GM13977 (cell line): ENCODE data around the gene SPSB3.

Source experiments
- DNase-seq: peaks from one replicate; pipeline ENCODE4 v3.0.0; 2012; ENCODE audit warnings: low spot score
- CTCF ChIP-seq: IDR thresholded peaks from 2 replicates; pipeline ENCODE4 v1.5.1; 2012; ENCODE audit warnings: mild to moderate bottlenecking, control low read depth; ENCODE audit not compliant: insufficient read depth; ENCODE audit errors: extremely low read depth, missing control alignments
- in situ Hi-C: fragments of 300-500 bp; cut with MboI; formaldehyde crosslinking; loops from one replicate; pipeline ENCODE4 v1.12.0; 2022; ENCODE audit warnings: low sequenced_read_pairs, low pct_unique_long_range_greater_than_20kb, mixed read lengths, inconsistent platforms; ENCODE audit not compliant: unreplicated experiment

The SPSB3 gene

GRCh38 chr16:1754204-1754603 lies 28.2 kb downstream of the SPSB3 start:
- in situ Hi-C loops: no loop called here
- no peak for DNase-seq
- TF ChIP-seq CTCF: no peak

- in situ Hi-C loops: no loop called here
- no peak for DNase-seq
- no peak for TF ChIP-seq CTCF
Observed at GRCh38 chr16:1752853-1753252, 29.5 kb downstream of the SPSB3 start.

GRCh38 chr16:1751946-1752345 lies 30.4 kb downstream of the SPSB3 start:
- TF ChIP-seq CTCF: no peak
- in situ Hi-C loops: no loop called here
- no peak for DNase-seq

- TF ChIP-seq CTCF: no peak
- DNase-seq: no peak
- in situ Hi-C loops: no loop called here
Observed at GRCh38 chr16:1749152-1750117, 32.9 kb downstream of the SPSB3 start.

- in situ Hi-C loops: no loop called here
- no peak for TF ChIP-seq CTCF
- DNase-seq: no peak
Observed at GRCh38 chr16:1747934-1748333, 34.4 kb downstream of the SPSB3 start.

GRCh38 chr16:1746693-1747195 lies 35.6 kb downstream of the SPSB3 start:
- no peak for TF ChIP-seq CTCF
- in situ Hi-C loops: no loop called here
- DNase-seq: no peak
